Measurements from ENCODE around the gene PPP6R2. TPM values are rescaled to one million over a fixed set of nuclear protein-coding genes. Genes with fewer than 3 reads are reported as not detected.

The PPP6R2 gene
- total RNA-seq, 1 donor from 2014 or later: 62.8 TPM

- TF ChIP-seq CTCF (conservative IDR thresholded peaks at IDR 0.05): peak; percentile 30
- H3K27ac Mint-ChIP-seq: peak overlapping the region; percentile 85
- H3K36me3 Mint-ChIP-seq: peaks cover 4% of the 10 kb centered on the region
- peak overlapping the region; percentile 94 for H3K4me3 Mint-ChIP-seq
- peaks cover 40% of the 10 kb centered on the region for H3K4me1 Mint-ChIP-seq (ENCODE audit: unreplicated experiment)
- H3K9me3 Mint-ChIP-seq: no peaks in the 10 kb centered on the region
- no peak for DNase-seq (ENCODE audit: extremely low spot score, unreplicated experiment)
- H3K27me3 Mint-ChIP-seq: peaks cover 10% of the 10 kb centered on the region
Measured at GRCh38 chr22:50473088-50473487, 130.0 kb downstream of the PPP6R2 start.

GRCh38 chr22:50473855-50474671 lies 130.9 kb downstream of the PPP6R2 start:
- peaks cover 18% of the 10 kb centered on the region for H3K27me3 Mint-ChIP-seq
- TF ChIP-seq CTCF (conservative IDR thresholded peaks at IDR 0.05): no peak
- DNase-seq (ENCODE audit: extremely low spot score, unreplicated experiment): no peak
- H3K4me1 Mint-ChIP-seq (ENCODE audit: unreplicated experiment): peaks cover 40% of the 10 kb centered on the region
- H3K4me3 Mint-ChIP-seq: peak overlapping the region; percentile 94
- H3K27ac Mint-ChIP-seq: peak overlapping the region; percentile 85
- H3K36me3 Mint-ChIP-seq: peaks cover 4% of the 10 kb centered on the region
- H3K9me3 Mint-ChIP-seq: no peaks in the 10 kb centered on the region

GRCh38 chr22:50474710-50475651 lies 131.9 kb downstream of the PPP6R2 start, which contains the start of gene SBF1:
SBF1 (minus strand) TSS chr22:50475035; CDS start chr22:50474840, 195 bp downstream.
- peak; percentile 94 for DNase-seq (ENCODE audit: extremely low spot score, unreplicated experiment)
- Mint-ChIP-seq H3K9me3 (no peaks in the 10 kb centered on the region), H3K27ac (peak within 1 kb of the TSS; percentile 85), H3K4me3 (peak within 1 kb of the TSS; percentile 94), H3K36me3 (peaks cover 4% of the 10 kb centered on the region), H3K4me1 (ENCODE audit: unreplicated experiment) (peaks cover 40% of the 10 kb centered on the region), H3K27me3 (peaks cover 28% of the 10 kb centered on the region)
- TF ChIP-seq CTCF (conservative IDR thresholded peaks at IDR 0.05): no peak

GRCh38 chr22:50475652-50476002 lies 132.5 kb downstream of the PPP6R2 start:
- DNase-seq (ENCODE audit: extremely low spot score, unreplicated experiment): no peak
- peaks cover 34% of the 10 kb centered on the region for H3K27me3 Mint-ChIP-seq
- peak overlapping the region; percentile 77 for H3K27ac Mint-ChIP-seq
- no peaks in the 10 kb centered on the region for H3K9me3 Mint-ChIP-seq
- peak overlapping the region; percentile 73 for H3K4me3 Mint-ChIP-seq
- H3K36me3 Mint-ChIP-seq: peaks cover 4% of the 10 kb centered on the region
- TF ChIP-seq CTCF (conservative IDR thresholded peaks at IDR 0.05): no peak
- H3K4me1 Mint-ChIP-seq (ENCODE audit: unreplicated experiment): peaks cover 37% of the 10 kb centered on the region

GRCh38 chr22:50476868-50477267 lies 133.7 kb downstream of the PPP6R2 start:
- H3K9me3 Mint-ChIP-seq: no peaks in the 10 kb centered on the region
- peaks cover 34% of the 10 kb centered on the region for H3K4me1 Mint-ChIP-seq (ENCODE audit: unreplicated experiment)
- TF ChIP-seq CTCF (conservative IDR thresholded peaks at IDR 0.05): no peak
- H3K27me3 Mint-ChIP-seq: peaks cover 38% of the 10 kb centered on the region
- DNase-seq (ENCODE audit: extremely low spot score, unreplicated experiment): no peak
- H3K36me3 Mint-ChIP-seq: peaks cover 4% of the 10 kb centered on the region
- H3K4me3 Mint-ChIP-seq: peak overlapping the region; percentile 73
- H3K27ac Mint-ChIP-seq: peak overlapping the region; percentile 77

Data from type B pancreatic cell (in vitro differentiated cells).